ENCODE data around the gene GFOD1. TPM values are rescaled to one million over a fixed set of nuclear protein-coding genes. Genes with fewer than 3 reads are reported as not detected.
"Not testable (repeated sequence)": the region's sequence is repeated elsewhere in the genome, so short reads cannot be mapped to it uniquely, and the experiment has no call there.

The GFOD1 gene
- total RNA-seq, 1 donor from 2014 or later = 16.0 TPM

DNA sequence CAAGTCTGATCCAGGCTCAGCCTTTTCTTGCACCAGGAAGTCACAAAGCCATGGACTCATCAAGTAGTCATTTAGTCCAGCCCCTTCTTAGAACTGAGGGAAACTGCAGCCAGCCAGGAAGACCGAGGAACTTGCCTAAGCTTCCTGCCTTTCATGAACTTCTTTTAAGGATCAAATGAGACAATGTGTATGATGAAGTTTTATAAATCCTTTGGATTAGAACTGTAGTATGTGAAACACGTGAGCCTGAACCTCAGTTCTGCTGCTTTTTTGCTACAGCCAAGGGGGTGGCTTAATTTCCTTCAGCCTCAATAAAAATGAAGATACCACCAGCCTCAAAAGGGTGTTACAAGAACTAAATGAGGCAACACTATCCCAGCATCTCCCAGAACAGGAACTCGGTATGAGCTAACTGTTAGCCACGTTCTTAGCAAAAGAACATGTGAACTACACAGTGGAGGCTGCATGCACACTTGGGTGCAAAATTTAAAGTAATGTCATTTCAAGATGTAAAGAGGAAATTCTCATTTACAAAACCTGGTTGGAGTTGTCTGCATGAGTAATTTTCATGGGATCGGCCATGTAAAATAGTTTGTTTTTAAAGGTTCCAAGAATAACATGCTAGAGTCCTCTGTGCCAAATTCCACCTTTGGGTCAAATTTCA, 83.0 kb downstream of the GFOD1 start:
- no peak for DNase-seq

- DNase-seq = no peak
Measured at GRCh38 chr6:13402711-13403110, 84.7 kb downstream of the GFOD1 start.

- no peak for DNase-seq
Measured at GRCh38 chr6:13400772-13401171, 86.6 kb downstream of the GFOD1 start.

DNA sequence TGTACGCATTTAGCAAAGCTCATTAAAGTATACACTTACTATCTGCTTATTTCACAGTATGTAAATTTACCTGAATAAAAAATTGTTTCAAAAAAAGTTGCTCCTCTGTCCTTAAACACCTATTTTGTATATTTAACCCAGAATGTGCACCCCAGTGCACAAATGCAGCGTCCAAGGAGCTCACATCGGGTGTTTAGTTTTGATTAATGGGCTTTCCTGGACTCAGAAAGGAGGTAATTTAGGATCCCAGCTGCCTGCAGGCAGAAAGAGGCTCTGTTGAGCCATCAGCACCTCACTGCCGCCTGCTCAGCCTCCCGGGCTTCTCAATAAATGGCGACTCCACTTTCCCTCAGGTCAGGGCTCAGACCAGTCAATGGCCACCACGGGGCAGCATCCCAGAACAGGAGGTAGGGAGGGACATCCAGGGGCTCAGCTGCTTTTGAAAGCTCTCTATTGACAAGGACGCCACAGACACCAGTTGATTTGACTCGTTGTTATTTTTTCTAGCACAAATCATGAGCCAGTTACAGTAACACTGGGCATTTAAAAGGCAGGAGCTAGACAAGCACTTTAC, 88.9 kb downstream of the GFOD1 start:
- DNase-seq = no peak

- no peak for DNase-seq
Measured at GRCh38 chr6:13398069-13398381, 89.4 kb downstream of the GFOD1 start.

- peak; percentile 47 for DNase-seq
Measured at GRCh38 chr6:13397359-13398068, 89.9 kb downstream of the GFOD1 start.

DNA sequence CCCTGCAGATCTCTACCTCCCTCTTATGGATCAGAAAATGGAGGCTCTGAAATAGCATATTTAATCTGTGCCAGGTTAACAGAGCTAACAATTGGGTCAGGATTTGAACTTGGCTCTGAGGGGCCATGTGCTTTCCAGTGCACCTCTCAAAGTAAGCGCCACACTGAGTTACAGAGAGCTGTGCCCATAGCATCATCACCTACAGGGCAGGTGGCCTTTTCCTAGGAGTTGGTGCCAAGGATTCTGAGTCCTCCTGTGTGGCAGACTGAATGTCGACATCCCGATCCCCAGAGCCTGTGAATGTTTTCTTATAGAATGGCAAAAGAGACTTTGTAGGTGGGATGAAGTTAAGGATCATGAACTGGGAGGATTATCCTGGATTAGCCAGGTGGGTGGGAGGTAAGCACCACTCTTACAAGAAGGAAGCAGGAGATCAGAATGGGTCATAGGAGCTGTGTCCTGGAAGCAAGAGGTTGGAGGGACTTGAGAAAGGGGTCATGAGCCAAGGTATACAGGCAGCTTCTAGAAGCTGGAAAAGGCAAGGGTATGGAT, 91.1 kb downstream of the GFOD1 start:
- DNase-seq = no peak

DNA sequence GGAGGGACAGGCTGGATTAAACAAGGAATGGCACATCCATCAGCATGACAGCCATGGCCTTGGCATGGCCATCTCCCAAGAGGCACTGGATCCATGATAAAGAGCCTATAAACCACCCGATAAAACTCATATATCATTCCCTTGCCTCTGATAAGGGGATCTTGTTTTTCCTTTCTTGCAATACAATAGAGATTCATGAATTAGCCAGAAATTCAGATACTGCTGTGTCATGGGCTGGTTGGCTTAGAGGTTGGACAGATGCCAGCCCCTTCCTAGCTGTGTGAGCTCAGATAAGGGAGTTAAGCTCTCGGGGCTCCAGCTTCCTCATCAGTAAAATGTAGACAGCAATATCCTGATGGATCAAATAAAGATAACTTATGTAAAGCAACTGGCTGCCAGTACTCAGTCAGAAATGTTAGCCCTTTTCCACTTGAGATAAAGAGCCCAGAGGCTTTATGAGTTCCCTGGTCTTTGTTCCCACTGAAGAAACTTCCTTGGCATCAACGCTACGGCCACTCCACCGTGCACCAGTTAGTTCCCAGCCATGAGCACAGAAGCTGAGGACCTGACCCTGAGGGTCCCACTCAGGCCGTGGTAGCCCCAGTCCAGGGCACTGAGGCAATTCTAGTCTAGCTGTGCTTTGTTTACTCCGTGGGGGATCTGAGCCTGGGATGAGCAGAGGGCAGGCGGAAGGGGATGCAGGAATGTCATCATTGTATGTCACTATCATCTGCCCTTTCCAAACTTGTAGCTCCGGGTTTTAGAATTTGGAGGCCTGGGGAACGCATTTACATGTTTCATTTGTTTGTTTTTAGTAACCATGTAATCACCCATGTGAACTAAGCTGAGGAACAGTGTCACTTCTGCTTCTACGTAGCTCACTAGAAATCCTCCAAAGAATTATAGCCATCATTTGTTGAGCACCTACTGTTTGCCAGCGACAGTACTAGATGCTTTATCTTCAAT, 91.8 kb downstream of the GFOD1 start:
- peak; percentile 66 for DNase-seq

- no peak for DNase-seq
Measured at GRCh38 chr6:13392462-13392861, 94.9 kb downstream of the GFOD1 start.

DNA sequence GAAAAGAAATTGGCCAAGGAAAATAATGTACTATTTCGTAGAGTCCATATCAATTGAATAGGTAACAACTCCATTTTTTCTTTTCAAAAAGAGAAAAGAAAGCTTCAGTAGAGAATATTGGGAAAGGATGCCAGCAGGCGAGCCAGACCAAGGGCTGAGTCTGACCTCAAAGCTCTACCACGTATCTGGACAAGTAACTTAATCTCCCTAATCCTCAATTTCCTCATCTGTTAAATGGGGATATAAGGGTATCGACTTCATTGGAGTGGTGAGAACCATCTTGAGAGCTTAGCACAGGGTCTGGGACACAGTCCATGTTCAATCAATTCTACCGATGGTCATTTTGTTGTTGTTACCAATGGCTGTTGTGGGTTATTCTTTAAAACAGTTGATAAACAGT, 95.9 kb downstream of the GFOD1 start:
- DNase-seq = no peak

DNA sequence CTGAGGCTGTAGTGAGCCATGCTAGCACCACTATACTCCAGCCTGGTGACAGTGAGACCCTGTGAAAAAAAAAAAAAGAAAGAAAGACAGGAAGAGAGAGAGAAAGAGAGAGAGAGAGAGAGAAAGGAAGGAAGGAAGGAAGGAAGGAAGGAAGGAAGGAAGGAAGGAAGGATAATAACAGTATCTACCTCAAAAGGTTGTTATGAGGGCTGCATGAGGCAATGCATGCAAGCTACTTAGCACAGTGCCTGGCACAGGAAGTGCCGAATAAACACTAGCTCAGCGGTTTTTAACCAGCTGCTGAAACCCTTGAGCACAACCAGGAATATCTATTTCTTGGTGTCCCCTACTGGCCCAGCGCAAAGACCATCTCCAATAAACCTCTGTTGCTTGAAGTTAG, 96.7 kb downstream of the GFOD1 start:
- DNase-seq = no peak

DNA sequence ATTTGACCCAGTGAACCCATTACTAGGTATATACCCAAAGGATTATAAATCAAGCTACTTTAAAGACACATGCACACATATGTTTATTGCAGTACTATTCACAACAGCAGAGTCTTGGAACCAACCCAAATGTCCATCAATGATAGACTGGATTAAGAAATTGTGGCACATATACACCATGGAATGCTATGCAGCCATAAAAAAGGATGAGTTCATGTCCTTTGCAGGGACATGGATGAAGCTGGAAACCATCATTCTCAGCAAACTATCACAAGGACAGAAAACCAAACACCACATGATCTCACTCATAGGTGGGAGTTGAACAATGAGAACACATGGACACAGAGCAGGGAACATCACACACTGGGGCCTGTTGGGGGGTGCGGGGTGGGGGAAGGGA, 98.2 kb downstream of the GFOD1 start:
- not testable (repeated sequence) for DNase-seq

- DNase-seq = not testable (repeated sequence)
Measured at GRCh38 chr6:13388769-13389168, 98.6 kb downstream of the GFOD1 start.

DNA sequence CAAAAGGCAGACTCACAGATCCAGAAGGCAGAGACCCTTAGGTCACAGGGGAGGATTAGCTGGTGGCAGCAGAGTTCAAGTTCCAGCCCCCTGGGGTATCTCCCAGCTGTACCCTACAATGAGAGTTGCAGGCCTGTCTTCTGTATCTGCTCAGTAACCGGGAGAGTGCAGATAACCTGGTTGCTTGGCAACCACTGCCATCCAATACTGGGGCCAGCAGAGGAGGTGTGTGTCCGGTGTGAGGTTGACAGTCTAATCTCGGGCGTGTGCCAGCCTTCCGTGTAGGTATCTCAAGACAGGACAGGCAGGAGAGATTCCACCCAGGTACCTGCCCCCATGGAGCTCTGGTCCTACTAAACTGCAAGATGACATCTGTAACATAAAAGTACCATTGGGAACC, 102.4 kb downstream of the GFOD1 start:
- DNase-seq = no peak

GRCh38 chr6:13384506-13384905, 102.9 kb downstream of the GFOD1 start:
- no peak for DNase-seq

GRCh38 chr6:13383328-13384163, 103.9 kb downstream of the GFOD1 start:
- peak; percentile 41 for DNase-seq

- no peak for DNase-seq
Measured at GRCh38 chr6:13380761-13381160, 106.6 kb downstream of the GFOD1 start.

DNA sequence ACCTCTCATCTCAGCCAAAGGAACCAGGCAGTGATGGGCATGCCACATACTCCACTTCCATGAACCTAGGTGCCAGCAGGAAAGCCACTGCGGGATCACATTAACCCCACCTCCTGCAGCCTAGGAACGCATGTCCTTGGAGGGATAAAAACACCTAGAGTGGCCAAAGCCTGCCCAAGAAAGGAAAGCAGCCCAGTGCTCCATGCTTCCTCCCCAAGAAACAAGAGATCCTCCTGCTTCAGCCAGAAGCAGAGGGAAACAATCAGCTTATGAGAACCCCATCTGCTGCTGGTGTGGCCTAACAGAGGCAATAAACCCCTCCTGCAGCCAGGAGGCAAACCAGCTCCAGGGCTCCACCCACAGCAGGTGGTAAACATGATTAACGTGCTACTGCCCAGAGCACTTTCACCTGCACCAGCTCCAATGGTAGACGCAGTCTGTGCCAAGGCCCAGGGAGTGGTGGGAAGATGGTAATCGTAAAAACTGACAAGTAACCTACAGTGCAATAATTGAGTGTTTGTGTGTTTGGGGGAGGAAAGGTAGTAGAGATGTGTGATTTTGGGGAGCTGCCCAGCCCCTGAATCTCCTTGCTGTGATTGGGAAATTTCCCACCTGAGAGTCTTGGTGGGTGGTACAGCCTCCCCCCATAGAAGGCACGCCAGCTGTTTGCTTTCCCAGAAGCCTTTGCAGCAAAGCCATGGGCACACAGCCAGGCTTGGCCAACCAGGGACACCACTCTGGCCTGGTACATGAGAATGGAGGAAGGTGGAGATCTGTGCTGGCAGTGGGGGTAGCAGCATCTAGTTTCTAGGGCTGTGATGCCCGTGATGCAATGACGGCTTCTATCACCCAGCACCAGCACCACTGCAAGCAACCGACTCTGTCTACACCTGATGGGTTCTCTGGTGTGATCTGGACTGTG, 108.5 kb downstream of the GFOD1 start:
- DNase-seq = no peak

DNA sequence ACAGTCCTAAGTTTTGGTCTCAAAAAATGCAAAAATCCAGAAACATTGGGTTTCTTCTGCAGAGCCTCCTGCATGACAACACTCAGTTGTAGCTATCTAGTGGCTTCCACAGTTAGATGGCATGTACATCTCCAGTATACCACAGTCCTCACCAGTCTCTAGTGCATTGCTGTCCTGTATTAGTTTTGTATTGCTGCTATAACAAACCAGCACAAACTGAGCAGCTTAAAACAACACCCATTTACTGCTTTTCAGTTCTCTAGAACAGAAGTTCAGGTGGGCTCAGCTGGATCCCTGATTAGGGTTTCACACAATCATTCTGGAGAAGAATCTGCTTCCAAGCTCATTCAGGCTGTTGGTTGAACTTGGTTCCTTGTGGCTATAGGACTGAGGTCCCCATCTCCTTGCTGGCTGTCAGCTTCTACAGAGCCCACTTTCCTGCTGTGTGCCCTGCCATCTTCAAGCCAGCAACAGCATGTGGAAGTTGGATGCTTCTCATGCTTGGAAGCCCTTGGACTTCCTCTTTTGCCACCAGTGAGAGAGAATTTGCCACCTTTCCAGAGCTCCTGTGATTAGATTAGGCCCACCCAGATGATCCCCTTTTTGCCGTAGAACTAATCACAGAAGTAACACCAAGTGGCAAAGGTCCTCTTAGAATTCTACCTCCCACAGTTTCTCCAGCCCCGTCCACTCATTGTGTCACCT, 110.2 kb downstream of the GFOD1 start:
- no peak for DNase-seq

All from tongue (tissue), 2 donors.